ENCODE results near the gene ZNF155. TPM values are rescaled to one million over a fixed set of nuclear protein-coding genes. Genes with fewer than 3 reads are reported as not detected.

Gene ZNF155
- polyA plus RNA-seq, 4 donors: 3.7 to 8.7 (median 5.5) TPM

- WGBS, 3 donors: 32 to 48% (median 43%) methylated on average over 2 of the region's 2 CpGs
- H3K27ac ChIP-seq (ENCODE audit: low read depth in 1 of 3, low read length in 2 of 3): no peak overlapping the region
- peaks cover 0 to 3% (median 0%) of the 10 kb centered on the region in 3 donors for H3K27me3 ChIP-seq (ENCODE audit: control insufficient read depth in 3 of 3, insufficient read depth in 3 of 3, low read length in 3 of 3)
- H3K4me1 ChIP-seq (ENCODE audit: control insufficient read depth in 3 of 3, insufficient read depth in 2 of 3, low read depth in 1 of 3, low read length in 2 of 3): no peaks in the 10 kb centered on the region
- DNase-seq: no peak
- no peak overlapping the region for H3K4me3 ChIP-seq (ENCODE audit: low read depth in 1 of 3, low read length in 3 of 3)
- no peaks in the 10 kb centered on the region for H3K36me3 ChIP-seq (ENCODE audit: control insufficient read depth in 3 of 3, insufficient read depth in 2 of 3, low read depth in 1 of 3, low read length in 3 of 3)
- FAIRE-seq: no peak
- peaks cover 0 to 12% of the 10 kb centered on the region in 2 donors for H3K9me3 ChIP-seq (ENCODE audit: control insufficient read depth in 2 of 2, insufficient read depth in 1 of 2, low read depth in 1 of 2, low read length in 1 of 2)
Measured at GRCh38 chr19:44019498-44019897, 35.5 kb downstream of the ZNF155 start.

GRCh38 chr19:44021221-44021620 is 37.2 kb downstream of the ZNF155 start:
- no peaks in the 10 kb centered on the region for H3K36me3 ChIP-seq (ENCODE audit: control insufficient read depth in 3 of 3, insufficient read depth in 2 of 3, low read depth in 1 of 3, low read length in 3 of 3)
- H3K9me3 ChIP-seq (ENCODE audit: control insufficient read depth in 2 of 2, insufficient read depth in 1 of 2, low read depth in 1 of 2, low read length in 1 of 2): peaks cover 0 to 3% of the 10 kb centered on the region in 2 donors
- no peak for DNase-seq
- no peak overlapping the region for H3K4me3 ChIP-seq (ENCODE audit: low read depth in 1 of 3, low read length in 3 of 3)
- H3K4me1 ChIP-seq (ENCODE audit: control insufficient read depth in 3 of 3, insufficient read depth in 2 of 3, low read depth in 1 of 3, low read length in 2 of 3): peaks cover 0 to 4% (median 3%) of the 10 kb centered on the region in 3 donors
- FAIRE-seq: no peak
- H3K27ac ChIP-seq (ENCODE audit: low read depth in 1 of 3, low read length in 2 of 3): no peak overlapping the region
- peaks cover 0 to 3% (median 0%) of the 10 kb centered on the region in 3 donors for H3K27me3 ChIP-seq (ENCODE audit: control insufficient read depth in 3 of 3, insufficient read depth in 3 of 3, low read length in 3 of 3)

DNA sequence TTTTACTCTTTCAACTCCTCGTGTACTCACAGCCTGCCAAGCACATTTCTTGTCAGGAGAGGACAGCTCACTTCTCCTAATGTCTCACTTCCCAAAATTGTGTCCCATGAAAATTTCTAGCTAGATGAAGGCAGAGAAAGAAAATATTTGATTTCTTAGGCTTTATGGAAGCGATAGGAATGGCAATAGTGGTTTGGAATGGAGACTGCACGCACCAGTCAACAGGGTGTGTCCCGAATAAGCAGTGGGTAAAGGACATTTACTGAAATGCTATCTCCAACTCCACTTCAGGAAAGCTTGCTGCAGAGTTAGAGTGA is 40.9 kb downstream of the ZNF155 start:
- Histone ChIP-seq H3K4me1 (ENCODE audit: control insufficient read depth in 3 of 3, insufficient read depth in 2 of 3, low read depth in 1 of 3, low read length in 2 of 3) (peaks cover 0 to 4% (median 3%) of the 10 kb centered on the region in 3 donors), H3K9me3 (ENCODE audit: control insufficient read depth in 2 of 2, insufficient read depth in 1 of 2, low read depth in 1 of 2, low read length in 1 of 2) (peaks cover 0 to 9% of the 10 kb centered on the region in 2 donors), H3K36me3 (ENCODE audit: control insufficient read depth in 3 of 3, insufficient read depth in 2 of 3, low read depth in 1 of 3, low read length in 3 of 3) (peaks cover 5 to 16% (median 7%) of the 10 kb centered on the region in 3 donors), H3K27me3 (ENCODE audit: control insufficient read depth in 3 of 3, insufficient read depth in 3 of 3, low read length in 3 of 3) (no peaks in the 10 kb centered on the region), H3K27ac (ENCODE audit: low read depth in 1 of 3, low read length in 2 of 3) (peak overlapping the region in 1 of 3 donors; percentile 13), H3K4me3 (ENCODE audit: low read depth in 1 of 3, low read length in 3 of 3) (peak overlapping the region in 2 of 3 donors; percentile 70 to 87)
- FAIRE-seq: no peak
- DNase-seq: no peak
- 40 to 51% (median 45%) methylated on average over 4 of the region's 4 CpGs for WGBS, 3 donors

DNA sequence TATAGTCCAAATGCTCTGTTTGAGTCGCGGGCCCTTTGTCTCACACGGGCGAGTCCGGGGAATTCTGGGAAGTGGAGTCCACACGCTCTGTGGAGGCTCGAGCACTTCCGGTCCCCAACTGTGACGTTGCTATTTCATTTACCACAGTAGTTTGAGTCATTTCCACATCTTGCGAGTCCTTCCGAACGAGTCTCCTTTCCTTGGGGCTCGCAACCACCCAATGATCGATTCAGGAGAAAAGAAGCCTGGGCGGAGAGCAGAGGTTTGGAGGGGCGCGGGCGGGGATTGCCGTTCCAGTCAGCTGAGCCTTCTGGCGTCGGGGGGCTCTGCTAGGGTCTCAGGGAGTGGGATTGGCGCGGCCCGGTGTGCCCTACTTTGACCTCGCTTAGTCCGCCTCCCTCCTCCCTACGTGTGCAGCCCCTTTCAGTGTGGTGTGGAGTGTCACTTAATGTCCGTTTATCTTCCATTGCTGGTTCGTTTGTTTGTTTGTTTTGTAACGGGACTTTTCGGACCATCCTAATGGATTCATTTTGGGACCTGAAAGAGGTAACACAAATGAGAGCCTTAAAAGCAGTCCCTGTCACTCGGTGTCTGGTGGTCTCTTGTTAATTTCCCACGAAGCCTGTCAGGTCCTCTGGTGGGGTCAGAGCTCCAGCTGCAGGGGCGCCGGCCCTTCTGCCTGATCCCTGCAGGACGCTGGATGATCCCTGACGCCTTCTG is 41.4 kb downstream of the ZNF155 start, which contains the start of gene ZNF222:
Gene ZNF222 (plus strand): TSS at position 163 of the 720 bp plus-strand sequence. CDS start 58 bp downstream, at position 221.
- peaks cover 0 to 4% (median 3%) of the 10 kb centered on the region in 3 donors for H3K4me1 ChIP-seq (ENCODE audit: control insufficient read depth in 3 of 3, insufficient read depth in 2 of 3, low read depth in 1 of 3, low read length in 2 of 3)
- H3K9me3 ChIP-seq (ENCODE audit: control insufficient read depth in 2 of 2, insufficient read depth in 1 of 2, low read depth in 1 of 2, low read length in 1 of 2): peaks cover 0 to 11% of the 10 kb centered on the region in 2 donors
- DNase-seq (peak; percentile 91 to 92), FAIRE-seq (no peak)
- peak within 1 kb of the TSS; percentile 58 to 87 (median 70) for H3K4me3 ChIP-seq (ENCODE audit: low read depth in 1 of 3, low read length in 3 of 3)
- peak within 1 kb of the TSS in 2 of 3 donors; percentile 22 to 36 for H3K27ac ChIP-seq (ENCODE audit: low read depth in 1 of 3, low read length in 2 of 3)
- no peaks in the 10 kb centered on the region for H3K27me3 ChIP-seq (ENCODE audit: control insufficient read depth in 3 of 3, insufficient read depth in 3 of 3, low read length in 3 of 3)
- peaks cover 5 to 16% (median 7%) of the 10 kb centered on the region in 3 donors for H3K36me3 ChIP-seq (ENCODE audit: control insufficient read depth in 3 of 3, insufficient read depth in 2 of 3, low read depth in 1 of 3, low read length in 3 of 3)
- 2 to 3% (median 2%) methylated on average over 37 of the region's 37 CpGs for WGBS, 3 donors

DNA sequence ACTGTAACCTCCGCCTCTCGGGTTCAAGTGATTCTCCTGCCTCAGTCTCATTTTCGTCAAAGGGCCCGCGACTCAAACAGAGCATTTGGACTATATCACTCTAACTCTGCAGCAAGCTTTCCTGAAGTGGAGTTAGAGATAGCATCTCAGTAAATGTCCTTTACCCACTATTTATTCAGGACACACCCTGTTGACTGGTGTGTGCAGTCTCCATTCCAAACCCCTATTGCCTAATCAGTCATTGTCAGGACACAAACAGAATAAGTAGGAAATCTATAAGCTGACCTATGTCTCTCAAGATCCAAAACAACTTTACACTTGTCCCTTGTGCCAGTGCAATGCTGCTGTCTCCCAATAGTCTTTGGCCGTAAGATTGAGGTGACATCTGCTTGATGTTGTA is 42.6 kb downstream of the ZNF155 start:
- DNase-seq (no peak), FAIRE-seq (no peak)
- no peak overlapping the region for H3K4me3 ChIP-seq (ENCODE audit: low read depth in 1 of 3, low read length in 3 of 3)
- no peaks in the 10 kb centered on the region for H3K27me3 ChIP-seq (ENCODE audit: control insufficient read depth in 3 of 3, insufficient read depth in 3 of 3, low read length in 3 of 3)
- H3K9me3 ChIP-seq (ENCODE audit: control insufficient read depth in 2 of 2, insufficient read depth in 1 of 2, low read depth in 1 of 2, low read length in 1 of 2): peaks cover 0 to 18% of the 10 kb centered on the region in 2 donors
- no peak overlapping the region for H3K27ac ChIP-seq (ENCODE audit: low read depth in 1 of 3, low read length in 2 of 3)
- H3K4me1 ChIP-seq (ENCODE audit: control insufficient read depth in 3 of 3, insufficient read depth in 2 of 3, low read depth in 1 of 3, low read length in 2 of 3): peaks cover 0 to 4% (median 3%) of the 10 kb centered on the region in 3 donors
- WGBS, 3 donors: 96 to 98% (median 97%) methylated on average over 6 of the region's 6 CpGs
- peaks cover 11 to 19% (median 14%) of the 10 kb centered on the region in 3 donors for H3K36me3 ChIP-seq (ENCODE audit: control insufficient read depth in 3 of 3, insufficient read depth in 2 of 3, low read depth in 1 of 3, low read length in 3 of 3)

- no peak overlapping the region for H3K27ac ChIP-seq (ENCODE audit: low read depth in 1 of 3, low read length in 2 of 3)
- 83 to 86% (median 85%) methylated on average over 1 of the region's 1 CpG for WGBS, 3 donors
- peaks cover 8 to 19% (median 17%) of the 10 kb centered on the region in 3 donors for H3K36me3 ChIP-seq (ENCODE audit: control insufficient read depth in 3 of 3, insufficient read depth in 2 of 3, low read depth in 1 of 3, low read length in 3 of 3)
- no peak overlapping the region for H3K4me3 ChIP-seq (ENCODE audit: low read depth in 1 of 3, low read length in 3 of 3)
- FAIRE-seq: no peak
- H3K4me1 ChIP-seq (ENCODE audit: control insufficient read depth in 3 of 3, insufficient read depth in 2 of 3, low read depth in 1 of 3, low read length in 2 of 3): no peaks in the 10 kb centered on the region
- no peaks in the 10 kb centered on the region for H3K27me3 ChIP-seq (ENCODE audit: control insufficient read depth in 3 of 3, insufficient read depth in 3 of 3, low read length in 3 of 3)
- no peak for DNase-seq
- peaks cover 3 to 57% of the 10 kb centered on the region in 2 donors for H3K9me3 ChIP-seq (ENCODE audit: control insufficient read depth in 2 of 2, insufficient read depth in 1 of 2, low read depth in 1 of 2, low read length in 1 of 2)
Measured at GRCh38 chr19:44032001-44032610, 48.1 kb downstream of the ZNF155 start.

- no peak overlapping the region for H3K27ac ChIP-seq (ENCODE audit: low read depth in 1 of 3, low read length in 2 of 3)
- H3K27me3 ChIP-seq (ENCODE audit: control insufficient read depth in 3 of 3, insufficient read depth in 3 of 3, low read length in 3 of 3): peaks cover 0 to 2% (median 0%) of the 10 kb centered on the region in 3 donors
- no peaks in the 10 kb centered on the region for H3K4me1 ChIP-seq (ENCODE audit: control insufficient read depth in 3 of 3, insufficient read depth in 2 of 3, low read depth in 1 of 3, low read length in 2 of 3)
- DNase-seq (no peak), FAIRE-seq (no peak)
- H3K9me3 ChIP-seq (ENCODE audit: control insufficient read depth in 2 of 2, insufficient read depth in 1 of 2, low read depth in 1 of 2, low read length in 1 of 2): no peaks in the 10 kb centered on the region
- WGBS, 3 donors: 74 to 83% (median 83%) methylated on average over 2 of the region's 2 CpGs
- no peak overlapping the region for H3K4me3 ChIP-seq (ENCODE audit: low read depth in 1 of 3, low read length in 3 of 3)
- H3K36me3 ChIP-seq (ENCODE audit: control insufficient read depth in 3 of 3, insufficient read depth in 2 of 3, low read depth in 1 of 3, low read length in 3 of 3): no peaks in the 10 kb centered on the region
Measured at GRCh38 chr19:44042147-44042546, 58.2 kb downstream of the ZNF155 start.
